ENCODE data around the gene ARL14. TPM values are rescaled to one million over a fixed set of nuclear protein-coding genes. Genes with fewer than 3 reads are reported as not detected.

ARL14 gene
- total RNA-seq, 1 experiment from 2014 or later: 17.6 TPM

DNA sequence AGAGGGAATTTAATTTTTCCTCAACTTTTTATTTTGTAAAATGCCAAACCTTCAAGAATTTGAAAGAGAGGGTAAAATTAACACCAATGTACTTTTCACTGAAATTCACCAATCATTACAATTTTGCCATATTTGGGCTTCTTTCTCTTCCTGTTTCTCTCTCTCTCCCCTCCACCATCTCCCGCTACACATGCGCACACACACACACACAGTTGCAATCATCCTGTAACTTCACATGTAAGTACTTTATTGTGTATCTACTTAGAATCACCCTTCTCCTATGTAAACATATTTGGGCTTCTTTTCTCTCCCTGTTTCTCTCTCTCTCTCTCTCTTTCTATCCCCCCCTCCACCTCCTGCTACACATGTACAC is 7.4 kb downstream of the ARL14 start:
- H3K79me2 ChIP-seq (ENCODE audit: low read depth): no peaks in the 10 kb centered on the region
- peaks cover 8% of the 10 kb centered on the region; the same call in 1 of the 2 replicates for H3K4me1 ChIP-seq (replicated peaks; ENCODE audit: insufficient read depth)
- no TSS peak for BruUV-seq (replicated peaks)
- H3K9me2 ChIP-seq (ENCODE audit: insufficient read depth): no peaks in the 10 kb centered on the region
- H3K9me3 ChIP-seq (ENCODE audit: insufficient read depth, low read depth): no peaks in the 10 kb centered on the region
- no peak overlapping the region for H3K4me2 ChIP-seq
- no peaks in the 10 kb centered on the region for H4K20me1 ChIP-seq (ENCODE audit: insufficient read depth)
- H3K4me3 ChIP-seq: no peak overlapping the region
- TF ChIP-seq, protein P1, sequence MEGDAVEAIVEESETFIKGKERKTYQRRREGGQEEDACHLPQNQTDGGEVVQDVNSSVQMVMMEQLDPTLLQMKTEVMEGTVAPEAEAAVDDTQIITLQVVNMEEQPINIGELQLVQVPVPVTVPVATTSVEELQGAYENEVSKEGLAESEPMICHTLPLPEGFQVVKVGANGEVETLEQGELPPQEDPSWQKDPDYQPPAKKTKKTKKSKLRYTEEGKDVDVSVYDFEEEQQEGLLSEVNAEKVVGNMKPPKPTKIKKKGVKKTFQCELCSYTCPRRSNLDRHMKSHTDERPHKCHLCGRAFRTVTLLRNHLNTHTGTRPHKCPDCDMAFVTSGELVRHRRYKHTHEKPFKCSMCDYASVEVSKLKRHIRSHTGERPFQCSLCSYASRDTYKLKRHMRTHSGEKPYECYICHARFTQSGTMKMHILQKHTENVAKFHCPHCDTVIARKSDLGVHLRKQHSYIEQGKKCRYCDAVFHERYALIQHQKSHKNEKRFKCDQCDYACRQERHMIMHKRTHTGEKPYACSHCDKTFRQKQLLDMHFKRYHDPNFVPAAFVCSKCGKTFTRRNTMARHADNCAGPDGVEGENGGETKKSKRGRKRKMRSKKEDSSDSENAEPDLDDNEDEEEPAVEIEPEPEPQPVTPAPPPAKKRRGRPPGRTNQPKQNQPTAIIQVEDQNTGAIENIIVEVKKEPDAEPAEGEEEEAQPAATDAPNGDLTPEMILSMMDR (conservative IDR thresholded peaks at IDR 0.05): no peak
- no peak overlapping the region for H3K27ac ChIP-seq
- H2AFZ ChIP-seq: no peak overlapping the region
- H3F3A ChIP-seq (ENCODE audit: insufficient read depth, low read depth): 0 out of 2 replicates have a peak, but pooled peaks cover 4% of the 10 kb centered on the region
- ChIA-PET POLR2A (ENCODE audit: unreplicated experiment) (no interaction called here), CTCF (no interaction called here)
- intact Hi-C loops (cut with micrococcal nuclease; ENCODE audit: unreplicated experiment): no loop called here
- no peaks in the 10 kb centered on the region for H3K36me3 ChIP-seq (ENCODE audit: low read depth)
- H3K27me3 ChIP-seq (ENCODE audit: insufficient read depth, low read depth): no peaks in the 10 kb centered on the region
- DNase-seq: no peak

- intact Hi-C loops (cut with micrococcal nuclease; ENCODE audit: unreplicated experiment): loop anchor here (1.0 to 5.0 kb wide), 2 partner anchors 257 to 739 kb away; no protein-coding TSS in a partner anchor
- Histone ChIP-seq H4K20me1 (ENCODE audit: insufficient read depth) (no peaks in the 10 kb centered on the region), H3K27me3 (ENCODE audit: insufficient read depth, low read depth) (no peaks in the 10 kb centered on the region), H3K4me2 (no peak overlapping the region), H3K27ac (no peak overlapping the region), H3K9me2 (ENCODE audit: insufficient read depth) (no peaks in the 10 kb centered on the region), H3K4me1 (replicated peaks; ENCODE audit: insufficient read depth) (no peaks in the 10 kb centered on the region), H3K4me3 (no peak overlapping the region), H3K36me3 (ENCODE audit: low read depth) (no peaks in the 10 kb centered on the region), H2AFZ (no peak overlapping the region), H3K9me3 (ENCODE audit: insufficient read depth, low read depth) (no peaks in the 10 kb centered on the region), H3F3A (ENCODE audit: insufficient read depth, low read depth) (no peaks in the 10 kb centered on the region), H3K79me2 (ENCODE audit: low read depth) (no peaks in the 10 kb centered on the region)
- BruUV-seq (replicated peaks): no TSS peak
- no peak for DNase-seq
- TF ChIP-seq, protein P1 (conservative IDR thresholded peaks at IDR 0.05): peak; percentile 68
- no peak for TF ChIP-seq EZH2 (IDR thresholded peaks at IDR 0.05; ENCODE audit: low read depth)
- ChIA-PET CTCF (interaction anchor here (0.5 to 1.0 kb wide), 4 partner anchors 62 to 257 kb away, joined by 3 to 7 read pairs (median 4); no protein-coding TSS in a partner anchor), POLR2A (ENCODE audit: unreplicated experiment) (no interaction called here)
These were observed 8.3 kb downstream of the ARL14 start for GRCh38 chr3:160685144-160685766.

- ChIA-PET CTCF (interaction anchor here (0.6 to 0.7 kb wide), 3 partner anchors 10 to 827 kb away, joined by 4 to 5 read pairs (median 5); partner anchors contain the start of gene ARL14), POLR2A (ENCODE audit: unreplicated experiment) (no interaction called here)
- H4K20me1 ChIP-seq (ENCODE audit: insufficient read depth): no peaks in the 10 kb centered on the region
- H3K79me2 ChIP-seq (ENCODE audit: low read depth): no peaks in the 10 kb centered on the region
- BruUV-seq (replicated peaks): no TSS peak
- H3K4me2 ChIP-seq: no peak overlapping the region
- H3K4me1 ChIP-seq (replicated peaks; ENCODE audit: insufficient read depth): no peaks in the 10 kb centered on the region
- no peaks in the 10 kb centered on the region for H3F3A ChIP-seq (ENCODE audit: insufficient read depth, low read depth)
- TF ChIP-seq, protein P1 (conservative IDR thresholded peaks at IDR 0.05): peak; percentile 73
- no peak for TF ChIP-seq EZH2 (IDR thresholded peaks at IDR 0.05; ENCODE audit: low read depth)
- intact Hi-C loops (cut with micrococcal nuclease; ENCODE audit: unreplicated experiment): loop anchor here (5.0 kb wide), 1 partner anchor 255 kb away; no protein-coding TSS in a partner anchor
- H3K36me3 ChIP-seq (ENCODE audit: low read depth): no peaks in the 10 kb centered on the region
- no peak overlapping the region for H2AFZ ChIP-seq
- no peak overlapping the region for H3K27ac ChIP-seq
- H3K27me3 ChIP-seq (ENCODE audit: insufficient read depth, low read depth): no peaks in the 10 kb centered on the region
- no peak for DNase-seq
- no peaks in the 10 kb centered on the region for H3K9me2 ChIP-seq (ENCODE audit: insufficient read depth)
- no peak overlapping the region for H3K4me3 ChIP-seq
- no peaks in the 10 kb centered on the region for H3K9me3 ChIP-seq (ENCODE audit: insufficient read depth, low read depth)
These were observed 10.1 kb downstream of the ARL14 start for GRCh38 chr3:160686955-160687535.

Data from PC-9 (cell line).